ENCODE measurements around the gene DBP. TPM values are rescaled to one million over a fixed set of nuclear protein-coding genes. Genes with fewer than 3 reads are reported as not detected.
A peak's percentile ranks its signal among the peaks of the same experiment; 100 is the strongest.

DBP gene
- polyA plus RNA-seq, 3 donors: 11.2 to 15.9 (median 14.3) TPM

DNA sequence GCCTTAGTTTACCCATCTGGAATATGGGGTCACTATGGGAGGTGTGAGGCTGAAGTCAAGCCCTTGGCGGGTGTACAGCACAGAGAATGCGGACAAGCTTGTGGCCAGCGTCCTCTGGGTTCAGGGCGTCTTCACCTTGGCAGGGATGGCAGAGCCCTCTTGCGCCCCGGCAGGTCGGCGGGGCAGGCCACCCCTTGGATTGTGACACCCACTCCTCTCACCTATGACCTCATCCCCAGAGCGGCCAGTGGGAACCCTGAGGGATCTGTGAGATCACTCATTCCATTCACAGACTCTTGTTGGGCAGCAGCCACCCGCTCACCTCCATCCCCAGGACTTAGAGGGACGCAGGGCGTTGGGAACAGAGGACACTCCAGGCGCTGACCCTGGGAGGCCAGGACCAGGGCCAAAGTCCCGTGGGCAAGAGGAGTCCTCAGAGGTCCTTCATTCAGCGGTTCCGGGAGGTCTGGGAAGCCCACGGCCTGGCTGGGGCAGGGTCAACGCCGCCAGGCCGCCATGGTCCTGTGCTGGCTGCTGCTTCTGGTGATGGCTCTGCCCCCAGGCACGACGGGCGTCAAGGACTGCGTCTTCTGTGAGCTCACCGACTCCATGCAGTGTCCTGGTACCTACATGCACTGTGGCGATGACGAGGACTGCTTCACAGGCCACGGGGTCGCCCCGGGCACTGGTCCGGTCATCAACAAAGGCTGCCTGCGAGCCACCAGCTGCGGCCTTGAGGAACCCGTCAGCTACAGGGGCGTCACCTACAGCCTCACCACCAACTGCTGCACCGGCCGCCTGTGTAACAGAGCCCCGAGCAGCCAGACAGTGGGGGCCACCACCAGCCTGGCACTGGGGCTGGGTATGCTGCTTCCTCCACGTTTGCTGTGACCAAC is 30.5 kb downstream of the DBP start, which contains the start of gene SPACA4:
SPACA4 (plus strand) TSS at position 280 of the 896 bp plus-strand sequence; CDS start at position 517, 237 bp downstream.
- DNase-seq (ENCODE audit: extremely low read depth in 1 of 11, low read depth in 9 of 11, low spot score in 4 of 11): no peak

DNA sequence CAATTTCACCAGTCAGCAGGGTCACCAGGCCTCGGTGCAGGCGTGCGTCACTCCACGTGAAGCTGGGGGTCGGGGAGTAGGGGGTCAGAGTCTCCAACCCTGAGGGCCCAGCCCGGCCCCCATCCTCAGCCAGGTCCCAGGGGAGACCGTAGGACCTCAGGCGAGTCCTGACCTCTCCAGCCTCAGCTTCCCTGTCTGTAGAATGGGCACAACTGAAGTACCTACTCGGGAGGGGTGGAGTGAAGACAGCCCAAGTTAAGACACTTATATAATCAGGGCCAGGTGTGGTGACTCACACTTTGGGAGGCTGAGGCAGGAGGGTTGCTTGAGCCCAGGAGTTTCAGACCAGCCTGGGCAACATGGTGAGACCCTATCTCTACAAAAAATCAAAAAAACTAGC is 33.3 kb downstream of the DBP start:
- DNase-seq (ENCODE audit: extremely low read depth in 1 of 11, low read depth in 9 of 11, low spot score in 4 of 11): no peak

DNA sequence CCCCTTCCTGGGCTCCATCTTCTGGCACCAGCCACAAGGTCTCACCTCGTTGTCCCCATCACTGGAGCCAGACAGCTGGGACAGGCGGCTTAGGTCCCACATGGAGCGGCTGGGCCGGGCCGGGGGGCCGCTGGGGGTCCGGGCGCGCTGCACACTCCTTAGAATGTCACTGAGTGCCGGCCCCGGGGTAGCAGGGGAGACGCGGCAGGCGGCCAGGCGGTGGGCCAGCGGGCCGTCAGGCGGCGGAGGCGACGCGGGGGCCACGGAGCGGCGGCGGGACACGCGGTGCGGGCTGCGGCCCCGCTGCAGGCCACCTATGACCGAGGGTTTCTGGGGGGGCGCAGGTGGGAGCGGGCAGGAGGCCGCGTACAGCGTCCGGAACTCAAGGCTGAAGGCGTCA is 33.7 kb downstream of the DBP start:
- no peak for DNase-seq (ENCODE audit: extremely low read depth in 1 of 11, low read depth in 9 of 11, low spot score in 4 of 11)

DNA sequence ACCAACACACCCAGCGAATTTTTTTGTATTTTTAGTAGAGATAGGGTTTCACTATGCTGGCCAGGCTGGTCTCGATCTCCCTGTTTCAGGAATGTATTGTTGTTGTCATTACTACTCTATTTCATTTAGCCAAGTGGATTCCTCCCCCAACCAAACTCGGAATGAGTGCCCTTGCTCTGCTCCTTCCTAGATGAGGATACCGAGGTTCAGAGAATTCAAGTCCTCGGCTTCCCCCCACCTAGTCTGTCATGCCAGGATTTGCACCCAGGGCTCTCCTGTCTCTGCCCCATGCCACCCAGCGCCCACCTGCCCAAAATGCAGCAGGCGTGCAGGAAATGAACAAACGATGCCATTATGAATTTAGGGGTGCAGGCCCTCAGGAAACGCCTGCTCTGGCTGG is 34.2 kb downstream of the DBP start:
- no peak for DNase-seq (ENCODE audit: extremely low read depth in 1 of 11, low read depth in 9 of 11, low spot score in 4 of 11)

DNA sequence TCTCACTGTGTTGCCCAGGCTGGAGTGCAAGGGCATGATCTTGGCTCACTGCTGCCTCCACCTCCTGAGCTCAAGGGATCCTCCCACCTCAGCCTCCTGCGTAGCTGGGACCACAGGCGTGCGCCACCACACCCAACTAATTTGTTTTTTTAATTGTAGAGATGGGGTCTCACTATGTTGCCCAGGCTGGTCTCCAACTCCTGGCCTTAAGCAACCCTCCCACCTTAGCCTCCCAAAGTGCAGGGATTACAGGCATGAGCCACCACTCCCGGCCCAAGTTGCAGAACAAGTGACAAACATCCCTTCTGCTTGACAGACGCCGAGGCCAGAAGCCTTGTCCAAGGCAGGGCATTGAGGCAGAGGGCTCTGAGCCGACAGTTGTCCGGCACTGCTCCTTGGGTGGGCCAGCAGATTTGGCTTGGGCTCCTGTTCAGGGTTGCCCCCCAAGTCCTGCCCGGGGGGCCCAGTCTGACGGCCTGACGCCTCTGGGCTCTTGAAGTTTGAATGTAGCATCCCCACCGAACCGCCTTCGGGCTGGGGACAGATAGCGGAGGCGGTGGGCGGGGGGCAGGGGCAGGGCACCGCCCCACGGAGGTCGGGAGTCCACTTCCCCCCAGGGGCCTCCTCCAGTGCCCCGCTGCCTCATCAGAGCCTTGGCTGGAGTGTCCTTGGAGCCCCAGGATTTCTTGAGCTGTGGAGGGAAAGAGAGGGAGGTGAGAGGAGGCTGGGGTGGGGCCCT is 36.3 kb downstream of the DBP start:
- no peak for DNase-seq (ENCODE audit: extremely low read depth in 1 of 11, low read depth in 9 of 11, low spot score in 4 of 11)

DNA sequence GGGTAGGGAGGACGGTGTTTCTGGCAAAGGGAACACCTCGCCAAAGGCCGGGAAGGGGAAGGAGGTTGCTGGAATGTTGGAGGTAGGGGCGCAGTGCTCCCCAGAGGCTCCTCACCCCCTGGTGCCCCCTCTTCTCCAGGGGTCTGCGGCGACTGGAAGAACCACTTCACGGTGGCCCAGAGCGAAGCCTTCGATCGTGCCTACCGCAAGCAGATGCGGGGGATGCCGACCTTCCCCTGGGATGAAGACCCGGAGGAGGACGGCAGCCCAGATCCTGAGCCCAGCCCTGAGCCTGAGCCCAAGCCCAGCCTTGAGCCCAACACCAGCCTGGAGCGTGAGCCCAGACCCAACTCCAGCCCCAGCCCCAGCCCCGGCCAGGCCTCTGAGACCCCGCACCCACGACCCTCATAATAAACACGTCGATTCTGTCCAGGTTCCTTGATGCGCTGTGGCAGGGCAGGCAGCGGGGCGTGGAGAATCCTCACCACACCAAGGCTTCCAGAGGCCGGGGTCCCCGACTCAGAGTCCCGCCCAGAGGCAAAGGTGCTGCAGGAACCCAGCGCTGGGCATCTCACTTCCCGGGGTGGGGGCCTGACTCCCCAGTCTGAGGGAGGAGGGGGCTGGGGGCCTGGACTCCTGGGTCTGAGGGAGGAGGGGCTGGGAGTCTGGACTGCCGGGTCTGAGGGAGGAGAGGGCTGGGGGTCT is 38.0 kb downstream of the DBP start:
- no peak for DNase-seq (ENCODE audit: extremely low read depth in 1 of 11, low read depth in 9 of 11, low spot score in 4 of 11)

DNA sequence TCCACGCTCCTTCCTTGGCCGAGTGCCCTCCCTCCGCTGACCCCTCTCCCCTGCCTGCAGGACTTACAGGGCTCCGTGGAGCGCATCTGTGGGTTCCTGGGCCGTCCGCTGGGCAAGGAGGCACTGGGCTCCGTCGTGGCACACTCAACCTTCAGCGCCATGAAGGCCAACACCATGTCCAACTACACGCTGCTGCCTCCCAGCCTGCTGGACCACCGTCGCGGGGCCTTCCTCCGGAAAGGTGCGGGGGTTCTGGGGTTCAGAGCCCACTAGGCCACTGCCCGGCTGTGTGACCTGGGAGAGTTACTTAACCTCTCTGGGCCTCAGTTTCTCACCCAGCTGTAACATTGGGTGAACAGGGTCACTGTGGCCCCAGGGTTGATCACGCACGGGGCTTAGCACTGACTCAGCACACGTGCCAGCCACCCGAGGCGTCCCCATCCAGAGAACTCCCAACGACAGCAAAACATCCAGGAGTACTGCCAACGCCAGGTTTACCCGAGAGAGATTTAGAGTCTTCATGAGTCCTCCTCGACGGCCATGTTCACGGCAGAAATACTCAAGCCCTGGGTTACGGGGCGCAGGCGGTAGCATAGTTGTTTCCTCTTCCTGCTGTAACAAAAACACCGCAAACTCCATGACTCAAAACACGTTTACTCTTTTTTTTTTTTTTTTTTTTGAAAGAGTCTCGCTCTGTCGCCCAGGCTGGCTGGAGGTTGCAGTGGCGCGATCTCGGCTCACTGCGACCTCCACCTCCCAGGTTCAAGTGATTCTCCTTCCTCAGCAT is 40.3 kb downstream of the DBP start:
- DNase-seq (ENCODE audit: extremely low read depth in 1 of 11, low read depth in 9 of 11, low spot score in 4 of 11): no peak

DNA sequence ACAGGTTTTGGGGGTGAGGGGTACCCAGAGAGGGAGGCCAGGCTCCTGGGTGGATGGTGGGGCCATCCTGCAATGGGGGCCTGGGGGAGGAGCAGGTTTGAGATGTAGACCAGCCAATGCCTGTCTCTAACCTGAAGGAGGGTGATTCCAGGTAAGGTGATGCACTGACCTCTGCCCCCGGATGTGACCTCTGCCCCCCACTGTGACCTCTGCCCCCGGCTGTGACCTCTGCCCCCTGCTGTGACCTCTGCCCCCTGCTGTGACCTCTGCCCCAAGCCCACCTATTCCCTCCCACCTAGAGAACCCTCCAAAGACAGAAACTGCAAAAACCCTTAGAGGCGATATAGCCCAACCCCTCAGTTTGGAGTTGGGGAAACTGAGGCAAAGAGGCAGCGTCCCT is 40.9 kb downstream of the DBP start:
- no peak for DNase-seq (ENCODE audit: extremely low read depth in 1 of 11, low read depth in 9 of 11, low spot score in 4 of 11)

DNA sequence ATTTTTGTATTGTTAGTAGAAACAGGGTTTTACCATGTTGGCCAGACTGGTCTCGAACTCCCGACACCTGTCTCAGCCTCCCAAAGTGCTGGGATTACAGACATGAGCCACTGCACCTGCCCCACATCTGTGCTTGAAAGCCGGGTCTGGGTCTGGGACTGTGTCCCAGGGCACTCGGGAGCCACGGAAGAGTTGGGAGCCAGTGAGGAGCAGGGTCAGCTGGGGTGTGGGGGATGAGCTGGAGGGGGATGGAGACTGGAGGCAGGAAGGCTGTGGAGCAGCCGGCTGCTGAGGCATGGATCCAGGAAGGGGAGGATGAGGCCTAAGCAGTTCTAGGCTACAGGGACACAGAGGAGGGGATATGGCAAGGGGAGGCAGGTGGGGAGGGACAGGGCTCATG is 41.3 kb downstream of the DBP start:
- DNase-seq (ENCODE audit: extremely low read depth in 1 of 11, low read depth in 9 of 11, low spot score in 4 of 11): no peak

DNA sequence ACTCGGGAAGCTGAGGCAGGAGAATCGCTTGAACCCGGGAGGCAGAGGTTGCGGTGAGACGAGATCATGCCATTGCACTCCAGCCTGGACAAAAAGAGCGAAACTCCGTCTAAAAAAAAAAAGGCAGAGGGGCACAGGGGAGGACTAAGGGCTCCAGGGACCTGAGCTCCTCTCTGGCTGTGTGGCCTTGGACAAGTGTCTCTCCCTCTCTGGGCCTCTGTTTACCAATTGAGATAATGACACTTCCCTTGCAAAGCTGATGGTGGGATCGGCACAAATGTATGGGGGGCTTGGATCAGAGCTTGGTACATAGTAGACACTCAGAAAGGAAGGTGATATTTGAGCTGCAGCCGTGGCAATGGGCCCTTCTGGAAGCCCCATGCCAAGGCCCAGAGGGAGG is 42.0 kb downstream of the DBP start:
- no peak for DNase-seq (ENCODE audit: extremely low read depth in 1 of 11, low read depth in 9 of 11, low spot score in 4 of 11)

DNA sequence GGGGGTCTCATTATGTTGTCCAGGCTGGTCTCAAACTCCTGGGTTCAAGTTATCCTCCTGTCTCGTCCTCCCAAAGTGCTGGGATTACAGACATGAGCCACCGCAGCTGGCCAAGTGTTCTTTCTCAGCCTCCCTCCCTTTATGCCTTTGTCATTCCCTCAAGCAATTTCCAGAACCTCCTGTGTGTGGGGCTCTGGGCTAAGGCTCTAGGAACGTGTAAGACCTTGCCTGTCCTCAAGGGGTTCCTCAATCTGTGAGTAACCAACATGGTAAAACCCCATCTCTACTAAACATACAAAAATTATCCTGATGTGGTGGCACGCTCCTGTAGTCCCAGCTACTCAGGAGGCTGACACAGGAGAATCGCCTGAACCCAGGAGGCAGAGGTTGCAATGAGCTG is 46.2 kb downstream of the DBP start:
- no peak for DNase-seq (ENCODE audit: extremely low read depth in 1 of 11, low read depth in 9 of 11, low spot score in 4 of 11)

DNA sequence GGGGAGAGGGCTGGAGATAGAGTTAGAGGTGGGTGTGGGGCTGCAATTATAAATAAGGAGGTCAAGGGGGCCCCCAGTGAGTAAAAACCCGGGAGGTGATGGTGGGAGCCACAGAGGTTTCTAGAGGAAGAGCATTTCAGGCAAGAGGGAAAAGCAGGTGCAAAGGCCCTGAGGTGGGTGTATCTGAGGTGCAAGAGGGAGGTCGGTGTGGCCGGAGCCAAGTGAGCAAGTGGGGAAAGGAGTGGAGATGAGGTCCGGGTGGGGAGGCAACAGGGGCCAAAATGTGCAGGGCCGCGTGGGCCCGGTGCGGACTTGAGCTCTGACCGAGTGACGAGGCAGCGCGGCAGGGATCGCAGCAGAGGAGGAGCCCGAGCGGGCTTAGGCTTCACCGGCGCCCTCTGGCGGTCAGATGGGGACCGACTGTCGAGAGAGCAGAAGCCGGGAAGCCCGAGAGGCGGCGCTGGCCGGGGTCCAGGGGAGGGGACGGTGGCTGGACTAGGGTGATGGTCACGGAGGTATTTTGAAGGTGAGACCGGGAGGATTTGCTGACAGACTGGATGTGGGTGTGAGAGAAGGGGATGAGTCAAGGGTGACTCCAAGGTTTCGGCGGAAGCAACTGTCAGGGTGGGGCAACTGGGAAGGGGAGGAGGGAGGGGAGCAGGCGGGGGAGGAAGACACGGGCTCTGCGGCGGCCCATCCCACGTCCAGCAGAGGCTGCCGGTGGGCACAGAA is 48.3 kb downstream of the DBP start:
- peak; percentile 60 to 84 (median 76) for DNase-seq (ENCODE audit: extremely low read depth in 1 of 11, low read depth in 9 of 11, low spot score in 4 of 11)

DNA sequence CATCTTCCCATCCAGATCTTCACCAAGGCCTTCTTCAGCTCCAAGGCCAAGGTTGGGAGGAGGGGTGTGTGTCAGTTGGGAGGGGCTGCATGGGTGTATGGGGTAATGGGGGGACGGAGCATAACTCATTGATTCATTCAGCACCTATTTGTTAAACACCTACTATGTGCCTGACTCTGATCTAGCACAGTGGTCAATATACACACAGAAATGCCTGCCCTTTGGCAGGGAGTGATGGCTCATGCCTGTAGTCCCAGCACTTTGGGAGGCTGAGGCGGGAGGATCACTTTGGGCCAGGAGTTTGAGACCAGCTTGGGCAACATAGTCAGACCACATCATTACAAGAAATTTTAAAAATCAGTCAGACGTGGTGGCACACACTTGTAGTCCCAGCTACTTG is 49.8 kb downstream of the DBP start:
- DNase-seq (ENCODE audit: extremely low read depth in 1 of 11, low read depth in 9 of 11, low spot score in 4 of 11): no peak

DNA sequence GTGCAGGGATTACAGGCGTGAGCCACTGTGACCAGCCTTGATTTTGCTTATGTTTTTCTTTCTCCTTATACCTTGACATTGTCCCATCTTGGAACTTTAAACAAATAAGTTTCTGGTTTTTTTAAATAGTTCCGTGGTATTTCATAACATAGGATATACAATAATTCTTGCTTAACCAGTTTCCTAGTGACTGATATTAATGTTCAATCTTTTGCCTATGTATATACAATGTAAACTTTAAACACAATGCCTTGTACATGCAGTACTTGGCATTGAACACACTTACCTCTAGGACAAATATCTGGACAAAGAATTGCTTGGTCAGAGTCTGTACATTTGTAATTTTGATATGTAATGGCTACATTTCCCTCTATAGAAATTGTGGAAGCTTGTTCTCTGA is 55.0 kb downstream of the DBP start:
- no peak for DNase-seq (ENCODE audit: extremely low read depth in 1 of 11, low read depth in 9 of 11, low spot score in 4 of 11)

Other genes starting within 250 kb of the DBP start
- 100 to 1,000 TPM; 230 to 246 (median 242) TPM for gene KDELR1, start 245.8 kb downstream of the DBP start, polyA plus RNA-seq (ENCODE audit: insufficient read length in 3 of 3)
- gene GRIN2D, start 243.7 kb downstream of the DBP start, polyA plus RNA-seq (ENCODE audit: insufficient read length in 3 of 3): under 1 TPM; 0.33 to 0.88 (median 0.71) TPM
- 10 to 100 TPM; 21.7 to 34.6 (median 24.7) TPM for gene GRWD1, start 191.4 kb downstream of the DBP start, polyA plus RNA-seq (ENCODE audit: insufficient read length in 3 of 3)
- 1 to 10 TPM in 1 of 3 donors, under 1 TPM in 2; 0.58 to 1.3 (median 0.72) TPM for gene KCNJ14, start 181.8 kb downstream of the DBP start, polyA plus RNA-seq (ENCODE audit: insufficient read length in 3 of 3)
- gene CYTH2, start 168.0 kb downstream of the DBP start, polyA plus RNA-seq (ENCODE audit: insufficient read length in 3 of 3): 10 to 100 TPM; 80.6 to 91.6 (median 86.4) TPM
- gene LMTK3, start 125.5 kb downstream of the DBP start, polyA plus RNA-seq (ENCODE audit: insufficient read length in 3 of 3): 1 to 10 TPM; 1.8 to 3.8 (median 3.6) TPM
- gene SULT2B1, start 85.2 kb downstream of the DBP start, polyA plus RNA-seq (ENCODE audit: insufficient read length in 3 of 3): under 1 TPM; 0.28 to 0.62 (median 0.33) TPM
- under 1 TPM in 1 of 3 donors, not detected in 2; 0.26 TPM for gene SPACA4, start 30.6 kb downstream of the DBP start, polyA plus RNA-seq (ENCODE audit: insufficient read length in 3 of 3)
- gene FAM83E, start 22.3 kb downstream of the DBP start, polyA plus RNA-seq (ENCODE audit: insufficient read length in 3 of 3): 1 to 10 TPM in 2 of 3 donors, under 1 TPM in 1; 0.88 to 1.2 (median 1.1) TPM
- 1,000 to 10,000 TPM; 1,072 to 1,401 (median 1,249) TPM for gene RPL18, start 18.2 kb downstream of the DBP start, polyA plus RNA-seq (ENCODE audit: insufficient read length in 3 of 3)
- gene SPHK2, start 17.9 kb downstream of the DBP start, polyA plus RNA-seq (ENCODE audit: insufficient read length in 3 of 3): 10 to 100 TPM; 15.8 to 31.8 (median 30.9) TPM
- gene CA11, start 8.8 kb upstream of the DBP start, polyA plus RNA-seq (ENCODE audit: insufficient read length in 3 of 3): 10 to 100 TPM; 21.9 to 30.7 (median 29.2) TPM
- gene NTN5, start 35.6 kb upstream of the DBP start, polyA plus RNA-seq (ENCODE audit: insufficient read length in 3 of 3): 1 to 10 TPM in 2 of 3 donors, under 1 TPM in 1; 0.68 to 2.4 (median 1.5) TPM
- 1 to 10 TPM; 1.7 to 4.4 (median 1.8) TPM for gene FUT2, start 58.6 kb upstream of the DBP start, polyA plus RNA-seq (ENCODE audit: insufficient read length in 3 of 3)
- 1 to 10 TPM; 5.0 to 7.3 (median 6.5) TPM for gene MAMSTR, start 82.3 kb upstream of the DBP start, polyA plus RNA-seq (ENCODE audit: insufficient read length in 3 of 3)
- gene RASIP1, start 103.2 kb upstream of the DBP start, polyA plus RNA-seq (ENCODE audit: insufficient read length in 3 of 3): 10 to 100 TPM; 12.2 to 19.6 (median 16.6) TPM
- gene IZUMO1, start 109.5 kb upstream of the DBP start, polyA plus RNA-seq (ENCODE audit: insufficient read length in 3 of 3): 1 to 10 TPM in 1 of 3 donors, under 1 TPM in 2; 0.23 to 1.2 (median 0.41) TPM
- gene FUT1, start 115.3 kb upstream of the DBP start, polyA plus RNA-seq (ENCODE audit: insufficient read length in 3 of 3): 1 to 10 TPM; 3.2 to 4.0 (median 3.3) TPM
- not detected for gene FGF21, start 118.1 kb upstream of the DBP start, polyA plus RNA-seq (ENCODE audit: insufficient read length in 3 of 3)
- 10 to 100 TPM; 32.4 to 57.8 (median 44.8) TPM for gene BCAT2, start 173.7 kb upstream of the DBP start, polyA plus RNA-seq (ENCODE audit: insufficient read length in 3 of 3)
- gene HSD17B14, start 199.1 kb upstream of the DBP start, polyA plus RNA-seq (ENCODE audit: insufficient read length in 3 of 3): 10 to 100 TPM; 23.7 to 37.1 (median 30.1) TPM
- gene PLEKHA4, start 231.2 kb upstream of the DBP start, polyA plus RNA-seq (ENCODE audit: insufficient read length in 3 of 3): 10 to 100 TPM; 20.6 to 29.6 (median 27.9) TPM
- 10 to 100 TPM; 35.1 to 45.2 (median 37.3) TPM for gene PPP1R15A, start 235.0 kb upstream of the DBP start, polyA plus RNA-seq (ENCODE audit: insufficient read length in 3 of 3)

Data from renal cortex interstitium (tissue), 11 donors.